Hypothalamus (tissue), 51 donors: ENCODE measurements around the gene ADM2.

ENCODE experiments used
- DNase-seq, 51 donors: peaks; one replicate each; lab custom pipeline; 2025; lab: John Stamatoyannopoulos, UW

The ADM2 gene

DNA sequence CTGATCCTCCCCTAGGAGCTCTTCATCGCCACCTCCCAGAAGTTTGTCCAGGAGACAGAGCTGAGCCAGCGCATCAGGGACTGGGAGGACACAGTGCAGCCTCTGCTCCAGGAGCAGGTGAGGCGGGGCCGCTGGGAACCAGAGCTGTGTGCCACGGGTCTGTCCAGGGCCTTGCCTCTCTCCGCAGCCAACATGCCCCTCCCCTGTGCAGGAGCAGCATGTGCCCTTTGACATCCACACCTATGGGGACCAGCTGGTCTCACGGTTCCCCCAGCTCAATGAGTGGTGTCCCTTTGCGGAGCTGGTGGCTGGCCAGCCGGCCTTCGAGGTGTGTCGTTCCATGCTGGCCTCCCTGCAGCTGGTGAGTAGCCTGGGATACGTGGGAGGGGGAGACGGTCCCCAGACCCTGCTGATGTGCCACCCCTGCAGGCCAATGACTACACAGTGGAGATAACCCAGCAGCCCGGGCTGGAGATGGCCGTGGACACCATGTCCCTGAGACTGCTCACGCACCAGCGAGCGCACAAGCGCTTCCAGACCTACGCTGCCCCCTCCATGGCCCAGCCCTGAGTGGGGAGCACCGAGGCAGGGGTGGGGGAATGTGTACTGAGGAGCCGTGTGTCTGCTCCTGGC, 41.6 kb downstream of the ADM2 start:
- no peak for DNase-seq

DNA sequence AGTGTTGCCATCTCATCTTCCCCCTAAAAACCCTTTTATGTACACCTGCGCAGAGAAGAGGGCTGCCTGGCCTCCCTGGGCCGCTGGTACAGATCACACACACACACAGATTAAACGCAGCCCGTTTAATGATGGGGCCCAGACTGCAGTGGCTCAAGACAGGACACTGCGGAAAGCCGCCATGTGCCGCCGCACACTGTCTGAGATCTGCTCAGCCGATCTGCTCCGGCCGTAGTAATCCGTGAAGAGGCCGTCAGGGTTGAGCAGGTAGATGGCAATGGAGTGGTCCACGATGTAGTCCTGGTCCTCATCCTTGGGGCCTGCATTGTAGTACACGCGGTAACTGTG, 42.1 kb downstream of the ADM2 start:
- DNase-seq = no peak

DNA sequence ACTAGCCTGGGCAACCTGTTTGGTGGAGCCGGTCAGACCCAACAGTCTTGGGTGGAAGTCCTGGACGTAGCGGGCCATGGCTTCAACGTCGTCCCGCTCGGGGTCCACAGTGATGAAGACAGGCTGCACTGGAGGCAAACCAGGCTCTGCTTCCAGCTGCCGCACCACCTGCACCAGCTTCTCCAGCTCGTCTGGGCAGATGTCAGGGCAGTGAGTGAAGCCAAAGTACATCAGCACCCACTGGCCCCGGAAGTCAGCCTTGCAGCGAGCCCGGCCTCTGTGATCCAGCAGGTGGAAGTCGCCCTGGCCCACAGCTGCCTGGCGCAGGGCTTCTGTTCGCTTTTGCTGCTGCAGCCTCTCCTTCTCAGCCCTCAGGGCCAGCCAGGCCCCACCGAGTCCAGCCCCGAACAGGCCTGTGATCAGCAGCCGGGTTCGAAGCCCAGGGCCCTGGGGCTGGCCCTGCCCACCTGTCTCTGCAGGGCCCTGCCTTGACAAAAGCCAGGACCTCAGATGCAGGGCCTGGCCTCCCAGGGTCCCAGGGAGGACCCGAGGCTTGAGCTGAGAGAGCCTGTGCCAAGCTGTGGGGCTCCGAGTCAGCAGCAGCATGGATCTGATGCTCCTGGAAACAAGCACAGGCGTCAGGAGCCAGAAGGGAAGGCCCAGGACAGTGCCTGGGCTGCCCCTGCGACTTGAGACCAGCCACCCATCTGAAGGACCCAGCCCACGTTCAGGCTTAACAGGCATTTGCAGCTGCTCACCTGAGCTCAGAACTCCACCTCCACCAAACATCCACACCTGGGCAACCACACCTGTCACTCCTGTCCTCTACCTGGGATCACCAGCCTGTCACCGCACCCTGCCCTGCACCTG, 42.7 kb downstream of the ADM2 start:
- DNase-seq = no peak

DNA sequence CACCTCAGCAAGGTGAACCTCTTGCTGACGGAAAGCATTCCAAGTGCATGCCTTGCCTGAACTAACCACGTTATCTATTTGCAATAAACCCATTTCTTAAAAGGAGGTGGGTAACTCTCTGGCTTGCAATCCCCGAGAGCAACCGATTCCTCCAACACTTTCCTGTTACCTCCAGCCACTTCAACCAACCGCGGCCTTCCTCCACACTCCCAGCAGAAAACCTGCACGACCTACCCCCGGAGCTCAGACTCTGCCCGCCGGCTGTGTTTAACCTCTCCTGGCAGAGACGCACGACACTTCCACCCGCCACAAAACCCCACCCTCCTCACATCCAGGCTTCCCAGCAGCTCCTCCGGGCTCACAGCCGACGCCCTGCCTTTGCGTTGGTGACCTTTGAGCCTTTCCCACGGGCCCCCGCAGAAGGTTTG, 43.3 kb downstream of the ADM2 start:
- DNase-seq = no peak

DNA sequence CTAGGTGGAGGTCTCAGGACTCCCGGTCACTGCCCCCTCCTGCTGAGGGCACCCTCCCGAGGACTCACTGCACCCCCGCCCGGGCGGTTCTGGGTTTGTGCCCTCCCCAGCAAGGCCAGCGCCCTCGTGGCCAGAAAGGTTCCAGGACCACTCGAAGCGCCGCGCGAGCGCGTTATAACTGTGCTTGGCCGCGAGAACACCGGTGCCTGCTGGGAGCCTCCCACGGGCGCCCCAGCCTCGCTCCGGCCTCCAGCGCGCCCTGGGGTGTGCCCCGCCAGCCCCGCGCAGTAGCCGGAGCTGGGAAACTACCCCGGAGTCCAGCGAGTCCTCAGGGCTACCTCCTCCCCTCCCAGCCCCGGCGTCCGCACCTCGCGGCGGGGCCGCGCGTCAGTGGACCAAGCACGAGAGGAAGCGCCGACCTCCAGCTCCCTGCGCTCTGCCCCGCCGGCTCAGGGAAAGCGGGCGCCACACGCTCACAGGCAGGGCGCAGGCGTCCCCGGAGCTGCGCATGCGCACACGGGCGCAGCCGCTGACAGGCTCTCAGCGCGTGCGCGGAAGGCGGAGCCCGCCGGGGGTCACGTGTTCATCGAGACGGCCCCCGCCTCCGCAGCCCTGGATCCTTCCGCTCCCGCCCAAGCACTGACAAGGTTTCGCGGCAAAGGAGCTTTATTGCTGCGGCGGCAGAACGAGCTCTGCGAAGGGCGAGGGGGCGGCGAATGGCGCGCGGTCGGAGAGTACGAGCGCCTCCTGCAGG, 43.9 kb downstream of the ADM2 start, which contains the start of gene SCO2:
TSS of gene SCO2 (minus strand) at position 495 of the 754 bp plus-strand sequence. CDS start 1,187 bp downstream, outside the sequence.
- DNase-seq = peak; percentile 52 to 95 (median 87)

DNA sequence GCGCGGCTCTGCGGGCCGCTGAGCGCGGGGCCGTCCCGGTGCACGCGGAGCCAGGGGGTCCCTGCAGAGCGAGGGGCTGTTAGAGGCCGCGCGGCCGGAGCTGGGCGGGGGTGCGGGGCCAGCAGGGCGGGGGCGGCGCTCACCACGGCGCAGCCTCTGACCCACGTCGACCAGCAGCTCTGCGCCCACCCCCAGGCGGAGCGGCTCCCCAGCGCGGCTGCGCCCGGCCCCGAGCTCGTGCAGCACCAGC, 44.4 kb downstream of the ADM2 start:
- peak in 18 of 51 donors; percentile 50 to 86 (median 71) for DNase-seq

DNA sequence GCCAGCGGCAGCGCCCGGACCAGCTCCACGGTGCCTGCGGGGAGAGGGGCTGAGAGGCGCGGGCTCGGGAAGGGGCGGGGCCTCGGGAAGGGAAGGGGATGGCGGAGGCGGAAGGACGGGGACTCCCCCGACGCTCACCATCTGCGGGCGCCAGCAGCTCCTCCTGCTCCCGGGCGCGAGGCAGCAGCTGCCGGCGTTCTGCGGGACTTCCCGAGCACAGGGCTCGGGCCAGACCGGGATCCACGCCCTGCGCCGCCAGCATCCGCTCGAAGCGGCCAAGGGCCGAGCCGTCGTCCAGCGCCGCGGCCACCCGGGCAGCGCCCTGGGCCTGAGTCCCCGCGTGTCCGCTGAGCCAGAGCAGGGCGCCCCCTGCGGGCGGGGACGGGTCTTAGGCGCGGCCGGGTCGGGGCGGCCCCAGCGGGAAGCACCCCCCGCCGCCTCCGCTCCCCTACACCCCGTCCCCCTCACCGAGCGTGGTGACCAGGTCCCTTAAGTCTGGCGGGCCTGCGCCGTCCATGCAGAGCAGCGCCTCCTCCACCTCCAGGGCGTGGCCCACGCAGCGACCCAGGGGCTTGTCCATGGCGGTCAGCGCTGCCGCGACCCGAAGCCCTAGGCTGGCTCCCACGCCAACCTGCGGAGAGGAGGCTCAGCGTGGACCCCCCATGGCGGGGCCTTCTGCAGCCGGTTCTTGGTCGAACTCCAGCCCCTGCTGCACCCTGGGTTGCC, 44.9 kb downstream of the ADM2 start:
- DNase-seq = peak in 30 of 51 donors; percentile 36 to 85 (median 68)

DNA sequence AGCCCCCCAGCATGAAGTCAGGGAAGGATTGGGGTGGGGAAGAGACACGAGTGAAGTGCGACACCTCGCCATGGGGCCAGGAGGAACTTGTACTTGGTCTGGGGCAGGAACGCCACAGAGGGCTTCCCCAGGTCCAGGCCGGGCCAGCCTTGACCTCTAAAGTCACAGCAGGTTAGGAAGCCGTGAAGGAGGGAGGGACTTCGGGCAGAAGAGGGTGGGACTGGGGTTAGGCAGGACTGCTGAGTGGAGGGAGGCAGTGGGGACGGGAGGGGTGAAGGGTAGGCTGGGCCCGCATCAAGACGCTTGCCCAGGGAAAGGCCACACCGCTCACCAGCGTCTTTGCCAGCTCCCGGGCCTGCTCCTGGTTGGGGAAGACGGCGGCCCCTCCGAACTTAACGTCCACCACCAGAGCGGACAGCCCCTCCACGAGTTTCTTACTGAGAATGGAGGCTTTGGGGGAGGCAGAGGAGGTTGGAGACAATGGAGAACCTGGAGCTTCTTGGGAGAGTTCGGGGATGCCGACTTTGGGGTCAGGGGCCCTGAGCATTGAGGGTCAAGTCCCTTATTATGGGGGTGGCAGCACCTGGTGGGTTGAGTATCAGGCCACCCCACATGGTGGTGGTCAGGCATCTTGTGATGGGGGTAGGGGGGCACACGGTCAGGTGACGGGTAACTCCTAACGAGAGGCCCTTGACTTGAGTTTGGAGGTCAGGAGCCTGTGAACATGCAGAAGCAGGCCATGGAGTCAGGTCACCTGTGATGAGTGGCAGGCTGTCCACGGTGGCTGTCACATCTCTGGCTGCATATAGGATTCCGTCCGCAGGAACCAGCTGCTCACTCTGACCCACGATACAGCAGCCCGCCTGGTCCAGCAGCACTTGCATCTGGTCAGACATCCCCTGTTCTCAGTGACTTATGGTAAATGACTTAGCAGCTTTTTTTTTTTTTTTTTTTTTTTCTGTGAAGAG, 45.8 kb downstream of the ADM2 start:
- DNase-seq = peak in 4 of 51 donors; percentile 24 to 39 (median 30)

DNA sequence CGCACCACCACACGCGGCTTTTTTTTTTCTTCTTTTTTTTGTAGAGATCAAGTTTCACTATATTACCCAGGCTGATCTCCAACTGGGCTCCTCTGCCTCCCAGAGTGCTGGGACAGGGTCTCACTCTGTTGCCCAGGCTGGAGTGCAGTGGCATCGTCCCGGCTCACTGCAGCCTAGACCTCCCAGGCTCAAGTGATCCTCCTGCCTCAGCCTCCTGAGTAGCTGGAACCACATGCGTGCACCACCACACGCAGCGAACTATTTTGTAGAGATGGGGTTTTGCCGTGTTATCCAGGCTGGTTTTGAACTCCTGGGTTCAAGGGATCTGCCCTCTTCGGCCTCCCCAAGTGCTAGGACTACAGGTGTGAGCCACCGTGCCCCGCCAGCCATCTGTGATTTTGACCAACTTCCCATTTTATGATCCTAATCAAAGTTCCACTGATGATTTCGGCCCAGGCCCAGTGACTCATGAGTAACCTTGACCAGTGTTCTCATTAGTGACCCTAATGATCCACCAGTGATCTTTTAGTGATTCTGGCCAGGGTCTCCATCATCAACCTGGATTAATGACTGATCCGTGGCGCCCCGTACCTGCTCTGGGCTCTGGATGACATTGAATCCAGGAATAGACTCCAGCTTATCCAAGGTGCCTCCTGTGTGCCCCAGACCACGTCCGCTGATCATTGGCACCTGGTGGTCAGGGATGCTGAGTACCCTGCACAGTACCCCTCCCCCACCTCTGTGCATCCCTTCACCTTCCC, 46.8 kb downstream of the ADM2 start:
- no peak for DNase-seq

DNA sequence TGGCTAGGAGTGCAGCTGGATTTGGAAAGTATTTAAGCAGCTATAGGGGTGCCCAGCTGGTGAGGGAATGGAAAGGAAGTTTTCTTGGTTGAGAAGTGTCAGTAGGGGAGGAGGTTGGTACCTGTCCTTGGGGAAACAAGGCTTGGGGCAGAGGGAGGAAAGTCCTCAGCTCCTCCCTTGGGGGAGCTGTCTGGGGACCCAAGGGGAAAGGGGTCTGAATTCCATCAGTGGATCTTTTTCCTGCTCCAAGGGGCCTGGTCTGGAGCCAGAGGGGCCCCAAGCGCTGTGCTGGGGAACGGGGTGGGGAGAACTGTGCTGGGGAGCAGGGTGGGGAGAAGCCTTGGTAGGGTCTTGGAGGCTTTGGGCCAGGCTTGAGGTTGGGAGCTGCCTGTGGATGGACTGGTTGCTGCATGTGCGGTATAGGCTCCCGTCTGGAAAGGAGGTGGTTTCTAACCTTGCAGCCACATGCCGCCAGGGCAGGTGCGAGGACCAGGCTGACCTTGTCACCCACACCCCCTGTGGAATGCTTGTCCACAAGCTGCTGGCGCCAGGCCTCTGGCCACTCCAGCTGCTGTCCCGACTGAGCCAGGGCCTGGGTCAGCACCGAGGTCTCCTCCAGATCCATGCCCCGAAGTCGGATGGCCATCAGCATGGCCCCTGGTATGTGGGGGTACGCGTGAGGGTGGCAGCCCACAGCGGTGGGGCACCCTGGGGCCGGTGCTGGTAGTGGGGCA, 47.5 kb downstream of the ADM2 start:
- no peak for DNase-seq

DNA sequence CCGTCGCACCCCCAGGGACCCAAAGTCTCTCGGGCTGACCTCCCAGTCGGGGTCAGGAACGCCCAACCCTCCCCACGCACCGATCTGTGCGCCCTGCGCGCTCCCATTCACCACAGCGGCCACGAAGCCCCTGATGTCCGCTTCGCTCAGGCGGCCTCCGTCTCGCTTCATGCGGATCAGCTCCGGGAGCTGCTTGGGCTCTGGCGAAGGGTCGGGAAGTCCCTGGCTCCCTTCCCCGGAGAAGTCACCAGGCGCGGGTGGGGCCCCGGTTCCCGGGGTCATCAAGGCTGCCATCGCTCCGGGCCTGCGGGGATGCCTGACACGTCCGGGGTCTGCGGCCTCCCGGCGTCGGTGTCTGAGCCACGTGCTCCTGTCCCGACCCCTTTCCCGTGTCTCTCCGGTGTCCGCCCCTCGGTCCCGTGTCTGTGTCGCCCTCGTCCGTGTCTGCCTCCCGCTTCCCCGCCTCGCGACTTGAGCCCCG, 48.1 kb downstream of the ADM2 start:
- no peak for DNase-seq

DNA sequence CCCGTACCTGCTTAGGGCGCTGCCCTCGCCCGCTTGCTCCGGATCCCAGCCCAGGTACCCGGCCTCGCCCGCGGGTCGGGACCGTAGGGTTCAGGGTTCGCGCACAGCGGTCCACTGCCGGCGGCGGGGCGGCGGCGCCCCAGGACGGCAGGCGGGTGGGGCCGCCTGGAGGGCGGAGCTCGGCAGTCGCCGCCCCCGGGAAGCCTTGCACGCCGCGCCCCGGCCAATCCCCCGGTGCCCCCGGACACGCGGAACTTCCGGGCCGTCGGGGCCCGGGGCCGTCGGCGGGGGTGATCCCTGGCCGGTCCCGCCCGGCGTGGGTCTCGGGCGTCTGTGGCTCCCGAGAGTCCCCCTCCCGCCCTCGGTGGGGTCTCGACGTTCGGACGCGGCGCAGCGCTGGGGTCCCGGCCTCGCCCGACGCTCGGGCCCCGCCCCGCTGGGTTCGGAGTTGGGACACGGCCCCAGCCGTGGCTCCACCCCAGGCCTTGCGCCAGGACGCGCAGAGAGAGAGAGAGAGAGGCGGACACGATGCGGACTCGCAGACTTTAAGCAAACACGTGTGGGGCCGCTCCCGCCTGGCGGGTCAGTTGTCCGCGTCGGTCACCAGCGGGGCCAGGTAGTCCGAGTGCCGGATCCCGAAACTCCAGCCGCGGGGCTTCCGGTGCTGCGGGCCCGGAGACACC, 48.7 kb downstream of the ADM2 start, which contains the start of gene TYMP:
TSS of gene TYMP (minus strand) at position 116 of the 683 bp plus-strand sequence. CDS start 303 bp downstream, outside the sequence.
- DNase-seq = peak in 3 of 51 donors; percentile 16 to 40 (median 18)

DNA sequence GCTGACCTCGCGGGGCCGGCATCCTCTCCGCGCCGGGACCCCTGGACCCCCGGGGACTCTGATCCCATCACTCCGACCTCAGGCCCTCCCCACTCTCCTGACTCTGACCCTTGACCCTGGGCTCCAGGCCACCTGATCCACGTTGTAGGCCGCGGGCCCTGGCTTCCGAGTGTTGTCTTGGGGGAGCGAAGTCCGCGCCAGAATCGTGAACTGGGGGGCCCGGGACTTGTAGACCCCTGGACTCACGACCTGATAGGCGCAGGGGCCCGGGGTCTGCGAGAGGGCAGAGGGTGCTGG, 49.2 kb downstream of the ADM2 start:
- DNase-seq = no peak

DNA sequence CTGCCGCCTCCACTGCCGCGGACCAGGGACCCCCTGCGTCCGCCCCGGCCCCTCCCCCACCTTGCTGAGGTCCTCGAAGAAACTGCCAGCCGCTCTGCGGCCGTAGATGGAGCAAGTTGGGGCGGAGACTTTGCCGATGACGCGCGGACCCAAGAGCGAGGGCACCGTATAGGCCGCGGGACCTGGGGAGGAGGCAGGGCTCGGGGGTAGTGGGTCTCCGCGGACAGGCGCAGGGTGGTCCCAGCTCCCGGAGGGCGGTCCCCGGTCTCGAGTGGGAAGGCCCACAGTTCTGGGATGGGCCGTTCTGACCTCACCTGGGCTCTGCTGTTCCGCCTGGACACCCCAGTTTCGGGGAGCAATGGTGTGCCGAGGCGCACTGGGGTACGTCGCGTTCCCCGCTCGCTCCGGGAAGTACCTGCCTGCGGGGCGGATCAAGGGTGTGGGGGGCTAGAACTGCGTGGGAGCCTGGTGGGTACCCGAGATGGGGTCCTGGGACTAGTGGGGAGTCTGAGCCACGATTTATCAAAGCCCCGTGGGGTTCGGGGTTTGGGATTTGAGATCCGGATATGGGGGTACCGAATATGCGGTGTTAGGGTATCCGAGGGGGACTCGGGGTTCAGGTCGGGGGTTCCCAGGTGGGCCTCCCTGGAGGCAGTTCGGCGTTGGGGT, 49.7 kb downstream of the ADM2 start:
- peak in 3 of 51 donors; percentile 26 to 36 (median 26) for DNase-seq

DNA sequence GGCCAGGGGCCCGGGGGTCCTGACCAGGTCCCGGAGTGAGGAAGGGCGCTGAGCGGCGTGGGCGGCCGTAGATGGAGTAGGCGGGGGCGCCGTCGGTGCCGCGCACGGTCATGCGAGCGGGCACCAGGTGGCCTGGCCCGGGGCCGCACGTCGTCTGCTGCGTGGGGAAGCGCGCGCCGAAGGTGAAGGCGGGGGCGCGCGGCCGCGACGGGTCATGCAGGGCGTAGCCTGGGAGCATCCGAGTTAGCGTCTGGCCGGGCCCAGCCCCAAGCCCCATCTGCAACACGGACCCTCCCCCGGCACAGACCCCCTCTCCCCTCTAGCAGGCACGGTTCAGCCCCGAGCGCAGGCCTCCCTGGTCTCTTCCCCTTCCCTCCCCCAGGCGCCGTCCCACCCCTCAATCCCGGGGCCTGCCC, 50.2 kb downstream of the ADM2 start:
- no peak for DNase-seq

DNA sequence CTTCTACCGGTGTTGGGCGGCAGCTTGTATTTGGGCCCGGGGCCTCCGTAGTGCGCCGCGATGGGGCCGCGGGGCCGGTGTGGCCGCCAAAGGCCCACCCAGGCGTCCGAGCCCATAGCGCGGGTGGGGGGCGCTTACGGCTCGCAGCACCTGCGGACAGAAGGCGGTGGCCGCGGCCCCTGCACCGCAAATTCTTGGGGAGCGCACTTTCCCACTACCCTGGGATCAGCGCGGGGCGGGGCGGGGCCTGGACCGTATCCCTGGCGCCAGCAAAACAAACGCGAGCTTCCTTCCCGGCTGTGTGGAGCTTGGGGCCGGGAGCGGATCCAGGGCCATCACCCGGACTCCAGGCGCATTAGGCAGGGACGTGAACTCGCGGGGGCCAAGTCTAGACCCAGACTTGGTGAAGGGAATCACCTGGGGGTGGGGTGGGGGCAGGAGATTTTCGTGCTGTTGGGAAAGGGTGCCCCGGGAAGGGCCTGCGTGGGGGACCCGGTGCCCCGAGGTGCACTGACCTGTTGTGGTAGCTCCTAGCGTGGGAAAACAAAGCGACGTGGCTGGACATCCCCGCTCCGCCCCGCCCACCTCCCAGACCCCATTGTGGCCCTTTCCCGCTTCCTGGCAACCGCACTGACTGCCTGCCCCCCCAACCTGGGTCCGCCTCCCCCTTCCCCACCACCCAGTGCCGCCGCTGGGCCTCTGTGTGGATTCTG, 50.8 kb downstream of the ADM2 start:
- DNase-seq = peak in 1 of 51 donors; percentile 39
